T-helper 2 cell treated with Interferon-gamma antibody and Interleukin-4, amounts not matched to agents 5 μg/mL and 100 μg/mL, for 36 hours (primary cell): ENCODE measurements around the gene CEP19.
A peak's percentile ranks its signal among the peaks of the same experiment; 100 is the strongest.
"Not testable (repeated sequence)": the region's sequence is repeated elsewhere in the genome, so short reads cannot be mapped to it uniquely, and the experiment has no call there.

Experiments used
- DNase-seq: peaks from one replicate; pipeline ENCODE4 v3.0.0; 2021; ENCODE audit warnings: low spot score
- H3K27ac Mint-ChIP-seq: one replicate; pipeline ENCODE4 v1.8.0; 2021; ENCODE audit warnings: mild to moderate bottlenecking, mixed read lengths
- H3K27me3 Mint-ChIP-seq: one replicate; pipeline ENCODE4 v1.8.0; 2021; ENCODE audit warnings: low read depth, mixed read lengths
- H3K36me3 Mint-ChIP-seq: one replicate; pipeline ENCODE4 v1.8.0; 2021; ENCODE audit warnings: low read depth, mixed read lengths
- H3K4me1 Mint-ChIP-seq: one replicate; pipeline ENCODE4 v1.8.0; 2021; ENCODE audit warnings: low read depth, mixed read lengths
- H3K4me3 Mint-ChIP-seq: one replicate; pipeline ENCODE4 v1.8.0; 2022; ENCODE audit warnings: mild to moderate bottlenecking, moderate library complexity, mixed read lengths
- H3K9me3 Mint-ChIP-seq: one replicate; pipeline ENCODE4 v1.8.0; 2021; ENCODE audit warnings: mixed read lengths

CEP19 gene

GRCh38 chr3:196736670-196737374 lies 24.8 kb upstream of the CEP19 start:
- H3K27ac Mint-ChIP-seq = peak overlapping the region; percentile 22
- H3K4me3 Mint-ChIP-seq = no peak overlapping the region
- H3K27me3 Mint-ChIP-seq = no peaks in the 10 kb centered on the region
- peaks cover 6% of the 10 kb centered on the region for H3K9me3 Mint-ChIP-seq
- H3K4me1 Mint-ChIP-seq = peaks cover 14% of the 10 kb centered on the region
- no peak for DNase-seq
- peaks cover 39% of the 10 kb centered on the region for H3K36me3 Mint-ChIP-seq

GRCh38 chr3:196735751-196736150 lies 23.7 kb upstream of the CEP19 start:
- DNase-seq = no peak
- H3K9me3 Mint-ChIP-seq = peaks cover 6% of the 10 kb centered on the region
- no peak overlapping the region for H3K27ac Mint-ChIP-seq
- H3K36me3 Mint-ChIP-seq = peaks cover 39% of the 10 kb centered on the region
- H3K4me1 Mint-ChIP-seq = peaks cover 9% of the 10 kb centered on the region
- H3K4me3 Mint-ChIP-seq = no peak overlapping the region
- no peaks in the 10 kb centered on the region for H3K27me3 Mint-ChIP-seq

GRCh38 chr3:196726788-196727675 lies 15.0 kb upstream of the CEP19 start:
- Mint-ChIP-seq H3K4me1 (peaks cover 24% of the 10 kb centered on the region), H3K9me3 (peaks cover 8% of the 10 kb centered on the region), H3K27ac (peak overlapping the region; percentile 52), H3K4me3 (peak overlapping the region; percentile 12), H3K27me3 (no peaks in the 10 kb centered on the region), H3K36me3 (peaks cover 68% of the 10 kb centered on the region)
- peak; percentile 33 for DNase-seq

GRCh38 chr3:196721097-196721496 lies 9.0 kb upstream of the CEP19 start:
- Mint-ChIP-seq H3K36me3 (peaks cover 70% of the 10 kb centered on the region), H3K27ac (no peak overlapping the region), H3K27me3 (no peaks in the 10 kb centered on the region), H3K4me3 (no peak overlapping the region), H3K4me1 (peaks cover 12% of the 10 kb centered on the region), H3K9me3 (peaks cover 16% of the 10 kb centered on the region)
- DNase-seq = no peak

- not testable (repeated sequence) for H3K27me3 Mint-ChIP-seq, DNase-seq, H3K27ac Mint-ChIP-seq, H3K4me3 Mint-ChIP-seq
- peaks cover 28% of the 10 kb centered on the region for H3K4me1 Mint-ChIP-seq
- H3K9me3 Mint-ChIP-seq = peaks cover 16% of the 10 kb centered on the region
- H3K36me3 Mint-ChIP-seq = peaks cover 56% of the 10 kb centered on the region
Observed at GRCh38 chr3:196717162-196717561, 5.1 kb upstream of the CEP19 start.

GRCh38 chr3:196712514-196713413 lies 714 bp upstream of the CEP19 start:
- H3K4me3 Mint-ChIP-seq = peak overlapping the region; percentile 83
- no peaks in the 10 kb centered on the region for H3K27me3 Mint-ChIP-seq
- peaks cover 20% of the 10 kb centered on the region for H3K36me3 Mint-ChIP-seq
- H3K9me3 Mint-ChIP-seq = no peaks in the 10 kb centered on the region
- H3K27ac Mint-ChIP-seq = peak overlapping the region; percentile 85
- no peak for DNase-seq
- H3K4me1 Mint-ChIP-seq = peaks cover 47% of the 10 kb centered on the region

- Mint-ChIP-seq H3K4me1 (peaks cover 25% of the 10 kb centered on the region), H3K36me3 (peaks cover 7% of the 10 kb centered on the region), H3K4me3 (no peak overlapping the region), H3K27me3 (no peaks in the 10 kb centered on the region), H3K9me3 (no peaks in the 10 kb centered on the region), H3K27ac (no peak overlapping the region)
- DNase-seq = no peak
Observed at GRCh38 chr3:196708467-196708866, 3.6 kb downstream of the CEP19 start.

- H3K9me3 Mint-ChIP-seq = no peaks in the 10 kb centered on the region
- DNase-seq = no peak
- no peaks in the 10 kb centered on the region for H3K27me3 Mint-ChIP-seq
- H3K27ac Mint-ChIP-seq = no peak overlapping the region
- no peak overlapping the region for H3K4me3 Mint-ChIP-seq
- H3K36me3 Mint-ChIP-seq = peaks cover 4% of the 10 kb centered on the region
- H3K4me1 Mint-ChIP-seq = peaks cover 21% of the 10 kb centered on the region
Observed at GRCh38 chr3:196707566-196707965, 4.5 kb downstream of the CEP19 start.

GRCh38 chr3:196706731-196707130 lies 5.3 kb downstream of the CEP19 start:
- DNase-seq = no peak
- H3K4me3 Mint-ChIP-seq = no peak overlapping the region
- no peak overlapping the region for H3K27ac Mint-ChIP-seq
- peaks cover 4% of the 10 kb centered on the region for H3K36me3 Mint-ChIP-seq
- H3K4me1 Mint-ChIP-seq = peaks cover 20% of the 10 kb centered on the region
- no peaks in the 10 kb centered on the region for H3K9me3 Mint-ChIP-seq
- no peaks in the 10 kb centered on the region for H3K27me3 Mint-ChIP-seq

- Mint-ChIP-seq H3K4me3 (no peak overlapping the region), H3K4me1 (peaks cover 16% of the 10 kb centered on the region), H3K36me3 (peaks cover 4% of the 10 kb centered on the region), H3K9me3 (no peaks in the 10 kb centered on the region), H3K27me3 (no peaks in the 10 kb centered on the region), H3K27ac (no peak overlapping the region)
- no peak for DNase-seq
Observed at GRCh38 chr3:196706327-196706726, 5.7 kb downstream of the CEP19 start.

- Mint-ChIP-seq H3K9me3 (no peaks in the 10 kb centered on the region), H3K27me3 (no peaks in the 10 kb centered on the region), H3K27ac (no peak overlapping the region), H3K4me1 (peaks cover 2% of the 10 kb centered on the region), H3K36me3 (no peaks in the 10 kb centered on the region), H3K4me3 (no peak overlapping the region)
- no peak for DNase-seq
Observed at GRCh38 chr3:196700801-196701200, 11.2 kb downstream of the CEP19 start.

GRCh38 chr3:196699749-196700148 lies 12.3 kb downstream of the CEP19 start:
- no peaks in the 10 kb centered on the region for H3K27me3 Mint-ChIP-seq
- DNase-seq = no peak
- no peak overlapping the region for H3K4me3 Mint-ChIP-seq
- no peaks in the 10 kb centered on the region for H3K9me3 Mint-ChIP-seq
- peaks cover 2% of the 10 kb centered on the region for H3K4me1 Mint-ChIP-seq
- H3K27ac Mint-ChIP-seq = no peak overlapping the region
- no peaks in the 10 kb centered on the region for H3K36me3 Mint-ChIP-seq

GRCh38 chr3:196697270-196697669 lies 14.8 kb downstream of the CEP19 start:
- Mint-ChIP-seq H3K9me3 (no peaks in the 10 kb centered on the region), H3K27me3 (no peaks in the 10 kb centered on the region), H3K36me3 (no peaks in the 10 kb centered on the region), H3K4me1 (peaks cover 8% of the 10 kb centered on the region), H3K27ac (no peak overlapping the region), H3K4me3 (no peak overlapping the region)
- DNase-seq = no peak
